ENCODE results near the gene ACTL8. TPM values are rescaled to one million over a fixed set of nuclear protein-coding genes. Genes with fewer than 3 reads are reported as not detected.

The ACTL8 gene
- total and polyA plus RNA-seq, 7 experiments from 2014 or later: not detected

DNA sequence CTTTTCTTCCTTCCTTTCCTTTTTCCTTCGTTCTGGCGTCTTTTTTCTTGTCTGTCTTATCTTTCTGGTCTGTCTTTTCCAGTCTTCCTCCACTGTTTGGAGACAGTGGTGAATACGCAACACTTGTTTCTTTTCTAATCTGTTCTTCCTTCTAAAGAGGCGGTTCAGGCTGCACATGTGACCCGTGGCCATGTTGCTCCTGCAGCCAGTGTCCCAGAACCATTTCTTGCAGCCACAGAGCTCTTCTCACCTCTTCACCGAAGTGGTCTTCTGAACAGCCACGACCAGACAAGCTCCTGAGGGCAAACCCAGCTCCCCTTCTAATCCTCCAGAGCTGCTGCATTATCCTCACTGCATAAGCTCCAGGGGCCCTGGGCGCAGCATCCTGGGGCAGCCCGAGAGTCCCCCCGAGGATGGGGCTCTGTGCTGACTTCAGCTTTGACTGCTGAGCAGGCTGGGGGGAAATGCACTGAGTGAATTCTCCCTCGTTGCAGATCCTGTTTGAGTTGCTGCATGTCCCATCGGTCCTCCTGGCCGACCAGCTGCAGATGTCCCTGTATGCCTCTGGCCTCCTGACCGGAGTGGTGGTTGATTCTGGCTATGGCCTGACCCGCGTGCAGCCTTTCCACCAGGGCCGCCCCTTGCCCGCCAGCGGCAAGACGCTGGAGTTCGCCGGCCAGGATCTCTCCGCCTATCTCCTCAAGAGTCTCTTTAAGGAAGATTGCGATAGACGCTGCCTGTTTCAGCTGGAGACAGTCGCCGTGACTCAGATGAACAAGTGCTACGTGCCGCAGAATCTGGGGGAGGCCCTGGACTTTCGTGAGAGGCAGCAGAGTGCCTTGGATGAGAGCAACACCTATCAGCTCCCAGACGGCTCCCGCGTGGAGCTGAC is 70.4 kb downstream of the ACTL8 start:
- no peaks in the 10 kb centered on the region for H3K27me3 ChIP-seq (ENCODE audit: control insufficient read depth in 2 of 2, insufficient read depth in 2 of 2, low read length in 2 of 2)
- DNase-seq (no peak), ATAC-seq (no peak)
- ChIA-PET POLR2A (no interaction called here), CTCF (no interaction called here)
- Mint-ChIP-seq H3K4me1 (no peaks in the 10 kb centered on the region), H3K27me3 (peaks cover 0 to 41% (median 26%) of the 10 kb centered on the region in 5 donors), H3K36me3 (no peaks in the 10 kb centered on the region), H3K27ac (no peak overlapping the region), H3K9me3 (peaks cover 0 to 2% (median 0%) of the 10 kb centered on the region in 11 donors), H3K4me3 (no peak overlapping the region)
- intact Hi-C loops (cut with micrococcal nuclease): no loop called here
- no peaks in the 10 kb centered on the region for H3K9me3 ChIP-seq (ENCODE audit: control insufficient read depth in 2 of 3, low read length in 3 of 3)
- H3K27ac ChIP-seq (ENCODE audit: low read depth, low read length): no peak overlapping the region
- H3K4me1 ChIP-seq (ENCODE audit: control insufficient read depth in 2 of 2, insufficient read depth in 2 of 2, low read length in 2 of 2): no peaks in the 10 kb centered on the region
- H3K36me3 ChIP-seq (ENCODE audit: control insufficient read depth in 2 of 3, insufficient read depth in 3 of 3, low read length in 3 of 3): no peaks in the 10 kb centered on the region
- H3K4me3 ChIP-seq (ENCODE audit: low read length): no peak overlapping the region

DNA sequence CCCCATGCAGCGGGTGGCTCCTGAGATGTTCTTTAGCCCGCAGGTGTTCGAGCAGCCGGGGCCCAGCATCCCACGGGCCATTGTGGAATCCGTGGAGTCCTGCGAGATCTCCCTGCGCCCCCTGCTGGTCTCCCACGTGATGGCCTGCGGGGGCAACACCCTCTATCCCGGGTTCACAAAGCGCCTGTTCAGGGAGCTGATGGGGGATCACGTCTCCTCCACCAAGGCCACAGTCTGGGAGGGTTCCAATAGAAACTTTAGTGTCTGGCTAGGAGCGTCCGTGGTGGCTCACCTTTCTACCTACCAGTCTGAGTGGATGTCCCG is 71.0 kb downstream of the ACTL8 start:
- no peaks in the 10 kb centered on the region for H3K9me3 ChIP-seq (ENCODE audit: control insufficient read depth in 2 of 3, low read length in 3 of 3)
- no peaks in the 10 kb centered on the region for H3K4me1 ChIP-seq (ENCODE audit: control insufficient read depth in 2 of 2, insufficient read depth in 2 of 2, low read length in 2 of 2)
- ChIA-PET CTCF (no interaction called here), POLR2A (no interaction called here)
- no peaks in the 10 kb centered on the region for H3K36me3 ChIP-seq (ENCODE audit: control insufficient read depth in 2 of 3, insufficient read depth in 3 of 3, low read length in 3 of 3)
- no peak for ATAC-seq
- Mint-ChIP-seq H3K27ac (no peak overlapping the region), H3K9me3 (peaks cover 0 to 2% (median 0%) of the 10 kb centered on the region in 11 donors), H3K36me3 (no peaks in the 10 kb centered on the region), H3K4me1 (no peaks in the 10 kb centered on the region), H3K4me3 (no peak overlapping the region), H3K27me3 (peaks cover 0 to 46% (median 32%) of the 10 kb centered on the region in 5 donors)
- DNase-seq: no peak
- intact Hi-C loops (cut with micrococcal nuclease): no loop called here
- H3K4me3 ChIP-seq (ENCODE audit: low read length): no peak overlapping the region
- H3K27ac ChIP-seq (ENCODE audit: low read depth, low read length): no peak overlapping the region
- H3K27me3 ChIP-seq (ENCODE audit: control insufficient read depth in 2 of 2, insufficient read depth in 2 of 2, low read length in 2 of 2): no peaks in the 10 kb centered on the region

DNA sequence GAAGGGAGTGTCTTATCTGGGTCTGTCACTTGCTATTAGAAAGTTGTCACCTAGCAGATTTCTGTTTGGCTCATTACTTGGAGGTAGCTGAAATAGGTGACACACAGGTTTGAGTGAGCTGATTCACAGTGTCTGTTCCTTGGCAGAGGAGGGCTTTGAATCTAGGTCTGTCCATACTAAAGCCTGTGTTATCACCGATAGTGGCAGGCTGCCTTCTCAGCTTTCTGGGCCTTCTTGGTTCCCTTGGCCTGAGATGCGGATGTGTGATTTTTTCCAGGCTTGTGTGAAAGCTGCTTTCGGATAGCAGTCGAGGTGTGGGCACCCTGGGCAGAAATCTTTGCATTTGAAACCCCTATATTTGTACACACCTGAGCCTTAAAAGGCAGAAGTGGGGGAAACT is 73.9 kb downstream of the ACTL8 start:
- peaks cover 0 to 46% (median 37%) of the 10 kb centered on the region in 5 donors for H3K27me3 Mint-ChIP-seq
- no peaks in the 10 kb centered on the region for H3K27me3 ChIP-seq (ENCODE audit: control insufficient read depth in 2 of 2, insufficient read depth in 2 of 2, low read length in 2 of 2)
- H3K4me3 Mint-ChIP-seq: no peak overlapping the region
- no peaks in the 10 kb centered on the region for H3K9me3 ChIP-seq (ENCODE audit: control insufficient read depth in 2 of 3, low read length in 3 of 3)
- ChIA-PET CTCF (no interaction called here), POLR2A (no interaction called here)
- intact Hi-C loops (cut with micrococcal nuclease): no loop called here
- ATAC-seq (no peak), DNase-seq (no peak)
- no peaks in the 10 kb centered on the region for H3K4me1 ChIP-seq (ENCODE audit: control insufficient read depth in 2 of 2, insufficient read depth in 2 of 2, low read length in 2 of 2)
- H3K9me3 Mint-ChIP-seq: peaks cover 0 to 2% (median 0%) of the 10 kb centered on the region in 11 donors
- no peaks in the 10 kb centered on the region for H3K36me3 Mint-ChIP-seq
- H3K27ac ChIP-seq (ENCODE audit: low read depth, low read length): no peak overlapping the region
- H3K4me1 Mint-ChIP-seq: no peaks in the 10 kb centered on the region
- no peaks in the 10 kb centered on the region for H3K36me3 ChIP-seq (ENCODE audit: control insufficient read depth in 2 of 3, insufficient read depth in 3 of 3, low read length in 3 of 3)
- no peak overlapping the region for H3K27ac Mint-ChIP-seq
- H3K4me3 ChIP-seq (ENCODE audit: low read length): no peak overlapping the region

DNA sequence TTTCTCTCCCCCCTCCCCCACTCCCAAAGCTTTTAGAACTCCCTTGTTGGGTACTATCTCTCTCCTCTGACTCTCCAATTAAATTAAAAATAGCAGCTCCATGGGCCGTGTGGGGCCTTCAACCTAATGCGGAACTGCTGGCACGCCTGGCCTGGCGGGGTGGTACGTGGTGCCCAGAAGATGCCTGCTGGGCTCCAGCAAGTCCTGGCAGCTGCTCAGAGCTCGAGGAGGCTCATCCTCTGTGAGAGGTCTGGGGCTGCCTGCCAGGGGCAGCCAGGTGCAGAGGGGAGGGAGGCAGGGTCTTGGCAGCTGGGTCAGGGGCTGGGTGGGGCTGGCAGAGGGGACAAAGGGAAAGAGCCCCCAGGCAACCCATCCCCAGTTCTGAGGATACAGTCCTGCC is 74.4 kb downstream of the ACTL8 start:
- H3K27me3 Mint-ChIP-seq: peaks cover 0 to 46% (median 36%) of the 10 kb centered on the region in 5 donors
- DNase-seq: no peak
- Histone ChIP-seq H3K27ac (ENCODE audit: low read depth, low read length) (no peak overlapping the region), H3K4me1 (ENCODE audit: control insufficient read depth in 2 of 2, insufficient read depth in 2 of 2, low read length in 2 of 2) (no peaks in the 10 kb centered on the region), H3K36me3 (ENCODE audit: control insufficient read depth in 2 of 3, insufficient read depth in 3 of 3, low read length in 3 of 3) (no peaks in the 10 kb centered on the region), H3K4me3 (ENCODE audit: low read length) (no peak overlapping the region), H3K9me3 (ENCODE audit: control insufficient read depth in 2 of 3, low read length in 3 of 3) (no peaks in the 10 kb centered on the region), H3K27me3 (ENCODE audit: control insufficient read depth in 2 of 2, insufficient read depth in 2 of 2, low read length in 2 of 2) (no peaks in the 10 kb centered on the region)
- H3K4me1 Mint-ChIP-seq: no peaks in the 10 kb centered on the region
- H3K9me3 Mint-ChIP-seq: peaks cover 0 to 2% (median 0%) of the 10 kb centered on the region in 11 donors
- H3K27ac Mint-ChIP-seq: no peak overlapping the region
- POLR2A ChIA-PET: no interaction called here
- H3K4me3 Mint-ChIP-seq: no peak overlapping the region
- CTCF ChIA-PET: no interaction called here
- ATAC-seq: no peak
- H3K36me3 Mint-ChIP-seq: no peaks in the 10 kb centered on the region
- intact Hi-C loops (cut with micrococcal nuclease): no loop called here

DNA sequence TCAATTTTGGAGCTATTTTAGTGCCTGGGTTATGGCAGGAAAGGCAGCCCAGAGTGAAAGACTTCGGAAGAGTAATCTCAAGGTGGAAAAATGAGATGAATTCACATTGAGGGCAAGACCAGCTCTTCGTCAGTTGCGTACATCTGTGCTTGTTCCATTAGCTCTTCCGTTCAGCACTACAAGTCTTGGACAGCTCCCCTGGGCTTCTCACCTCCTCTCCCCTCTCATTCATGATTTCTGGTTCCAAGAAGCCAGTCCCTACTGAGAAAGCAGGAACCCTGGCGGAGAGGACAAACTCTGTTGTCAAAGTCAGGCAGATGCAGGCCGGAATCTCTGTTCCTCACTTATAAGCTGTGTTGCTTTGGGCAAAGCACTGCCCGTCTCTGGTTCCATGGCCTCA is 76.5 kb downstream of the ACTL8 start:
- H3K27ac ChIP-seq (ENCODE audit: low read depth, low read length): no peak overlapping the region
- H3K4me1 ChIP-seq (ENCODE audit: control insufficient read depth in 2 of 2, insufficient read depth in 2 of 2, low read length in 2 of 2): no peaks in the 10 kb centered on the region
- ATAC-seq: no peak
- no peaks in the 10 kb centered on the region for H3K36me3 ChIP-seq (ENCODE audit: control insufficient read depth in 2 of 3, insufficient read depth in 3 of 3, low read length in 3 of 3)
- H3K4me3 Mint-ChIP-seq: no peak overlapping the region
- H3K27ac Mint-ChIP-seq: no peak overlapping the region
- H3K9me3 ChIP-seq (ENCODE audit: control insufficient read depth in 2 of 3, low read length in 3 of 3): no peaks in the 10 kb centered on the region
- DNase-seq: no peak
- H3K36me3 Mint-ChIP-seq: no peaks in the 10 kb centered on the region
- ChIA-PET POLR2A (no interaction called here), CTCF (no interaction called here)
- peaks cover 0 to 2% (median 0%) of the 10 kb centered on the region in 11 donors for H3K9me3 Mint-ChIP-seq
- no peak overlapping the region for H3K4me3 ChIP-seq (ENCODE audit: low read length)
- H3K27me3 ChIP-seq (ENCODE audit: control insufficient read depth in 2 of 2, insufficient read depth in 2 of 2, low read length in 2 of 2): no peaks in the 10 kb centered on the region
- no peaks in the 10 kb centered on the region for H3K4me1 Mint-ChIP-seq
- intact Hi-C loops (cut with micrococcal nuclease): no loop called here
- peaks cover 0 to 40% (median 29%) of the 10 kb centered on the region in 5 donors for H3K27me3 Mint-ChIP-seq

DNA sequence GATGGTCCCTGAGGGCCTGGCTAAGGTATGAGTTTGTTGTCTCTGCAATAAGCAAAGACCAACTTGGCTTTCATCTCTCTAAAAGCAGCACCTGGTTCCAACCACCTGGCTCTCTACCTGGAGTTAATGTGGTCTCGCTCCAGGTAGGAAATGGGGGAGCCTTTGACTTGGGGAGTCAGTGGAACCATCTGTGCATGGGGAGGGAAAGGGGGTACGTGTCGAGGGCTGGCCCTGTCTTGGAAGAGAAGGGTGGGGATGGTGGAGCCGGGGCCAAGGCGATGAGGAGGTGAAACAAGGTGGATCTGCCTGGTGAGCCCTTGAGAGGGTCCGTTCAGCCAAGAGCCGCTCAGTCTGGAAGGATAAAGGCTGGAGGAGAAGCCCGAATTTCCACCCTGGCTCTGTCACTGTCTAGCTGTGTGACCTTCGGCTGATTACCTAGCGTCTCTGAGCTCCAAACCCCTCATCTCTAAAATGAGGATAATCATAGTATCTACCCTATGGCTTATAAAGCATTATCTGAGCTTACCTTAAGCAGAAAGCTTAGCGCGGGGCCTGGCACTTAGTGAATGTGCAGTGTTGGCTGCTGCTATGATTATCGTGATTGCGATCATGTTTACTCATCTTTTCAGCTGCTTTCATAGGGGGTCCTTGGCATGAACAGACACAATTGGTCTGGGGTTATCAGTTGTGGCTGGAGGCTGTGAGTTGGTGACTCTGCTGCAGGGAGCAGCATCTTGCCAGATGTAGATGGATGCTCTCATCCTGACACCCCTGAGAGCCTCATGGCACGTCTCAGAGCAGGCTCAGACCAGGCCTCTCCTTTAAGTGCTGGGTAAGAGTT is 78.7 kb downstream of the ACTL8 start:
- CTCF ChIA-PET: no interaction called here
- H3K27ac Mint-ChIP-seq: no peak overlapping the region
- H3K4me1 Mint-ChIP-seq: no peaks in the 10 kb centered on the region
- POLR2A ChIA-PET: no interaction called here
- Histone ChIP-seq H3K9me3 (ENCODE audit: control insufficient read depth in 2 of 3, low read length in 3 of 3) (no peaks in the 10 kb centered on the region), H3K4me1 (ENCODE audit: control insufficient read depth in 2 of 2, insufficient read depth in 2 of 2, low read length in 2 of 2) (no peaks in the 10 kb centered on the region), H3K36me3 (ENCODE audit: control insufficient read depth in 2 of 3, insufficient read depth in 3 of 3, low read length in 3 of 3) (no peaks in the 10 kb centered on the region), H3K27me3 (ENCODE audit: control insufficient read depth in 2 of 2, insufficient read depth in 2 of 2, low read length in 2 of 2) (no peaks in the 10 kb centered on the region), H3K27ac (ENCODE audit: low read depth, low read length) (no peak overlapping the region), H3K4me3 (ENCODE audit: low read length) (no peak overlapping the region)
- ATAC-seq (no peak), DNase-seq (no peak)
- H3K9me3 Mint-ChIP-seq: peaks cover 0 to 2% (median 0%) of the 10 kb centered on the region in 11 donors
- H3K27me3 Mint-ChIP-seq: peaks cover 0 to 29% (median 25%) of the 10 kb centered on the region in 5 donors
- no peaks in the 10 kb centered on the region for H3K36me3 Mint-ChIP-seq
- no peak overlapping the region for H3K4me3 Mint-ChIP-seq
- intact Hi-C loops (cut with micrococcal nuclease): no loop called here

Measured in naive thymus-derived CD4-positive, alpha-beta T cell (primary cell).